Measurements from ENCODE around the gene ITPR2. TPM values are rescaled to one million over a fixed set of nuclear protein-coding genes. Genes with fewer than 3 reads are reported as not detected.

Gene ITPR2
- total RNA-seq, 1 donor from 2014 or later, result 77.9 TPM

GRCh38 chr12:26699237-26699636, 133.8 kb downstream of the ITPR2 start:
- no peak for DNase-seq
- H3K4me1 Mint-ChIP-seq (ENCODE audit: low read depth, unreplicated experiment), result peaks cover 7% of the 10 kb centered on the region
- H3K27ac Mint-ChIP-seq (ENCODE audit: unreplicated experiment), result no peak overlapping the region
- peaks cover 9% of the 10 kb centered on the region for H3K36me3 Mint-ChIP-seq (ENCODE audit: unreplicated experiment)
- no peak overlapping the region for H3K4me3 Mint-ChIP-seq (ENCODE audit: unreplicated experiment)
- H3K9me3 Mint-ChIP-seq (ENCODE audit: unreplicated experiment), result peaks cover 2% of the 10 kb centered on the region
- no peak for TF ChIP-seq CTCF (IDR thresholded peaks at IDR 0.05; ENCODE audit: partially characterized antibody, unreplicated experiment)
- H3K27me3 Mint-ChIP-seq (ENCODE audit: unreplicated experiment), result no peaks in the 10 kb centered on the region

GRCh38 chr12:26698186-26698585, 134.8 kb downstream of the ITPR2 start:
- DNase-seq, result no peak
- H3K4me1 Mint-ChIP-seq (ENCODE audit: low read depth, unreplicated experiment), result peaks cover 7% of the 10 kb centered on the region
- H3K36me3 Mint-ChIP-seq (ENCODE audit: unreplicated experiment), result peaks cover 9% of the 10 kb centered on the region
- peaks cover 2% of the 10 kb centered on the region for H3K9me3 Mint-ChIP-seq (ENCODE audit: unreplicated experiment)
- no peaks in the 10 kb centered on the region for H3K27me3 Mint-ChIP-seq (ENCODE audit: unreplicated experiment)
- no peak overlapping the region for H3K4me3 Mint-ChIP-seq (ENCODE audit: unreplicated experiment)
- TF ChIP-seq CTCF (IDR thresholded peaks at IDR 0.05; ENCODE audit: partially characterized antibody, unreplicated experiment), result no peak
- H3K27ac Mint-ChIP-seq (ENCODE audit: unreplicated experiment), result no peak overlapping the region

- Mint-ChIP-seq H3K9me3 (ENCODE audit: unreplicated experiment) (peaks cover 2% of the 10 kb centered on the region), H3K27me3 (ENCODE audit: unreplicated experiment) (no peaks in the 10 kb centered on the region), H3K27ac (ENCODE audit: unreplicated experiment) (no peak overlapping the region), H3K4me3 (ENCODE audit: unreplicated experiment) (no peak overlapping the region), H3K4me1 (ENCODE audit: low read depth, unreplicated experiment) (peaks cover 12% of the 10 kb centered on the region), H3K36me3 (ENCODE audit: unreplicated experiment) (peaks cover 9% of the 10 kb centered on the region)
- no peak for TF ChIP-seq CTCF (IDR thresholded peaks at IDR 0.05; ENCODE audit: partially characterized antibody, unreplicated experiment)
- DNase-seq, result no peak
Measured at GRCh38 chr12:26697217-26697616, 135.8 kb downstream of the ITPR2 start.

- no peak for TF ChIP-seq CTCF (IDR thresholded peaks at IDR 0.05; ENCODE audit: partially characterized antibody, unreplicated experiment)
- peaks cover 9% of the 10 kb centered on the region for H3K36me3 Mint-ChIP-seq (ENCODE audit: unreplicated experiment)
- H3K4me1 Mint-ChIP-seq (ENCODE audit: low read depth, unreplicated experiment), result peaks cover 14% of the 10 kb centered on the region
- no peak for DNase-seq
- no peaks in the 10 kb centered on the region for H3K27me3 Mint-ChIP-seq (ENCODE audit: unreplicated experiment)
- no peak overlapping the region for H3K4me3 Mint-ChIP-seq (ENCODE audit: unreplicated experiment)
- H3K27ac Mint-ChIP-seq (ENCODE audit: unreplicated experiment), result no peak overlapping the region
- peaks cover 2% of the 10 kb centered on the region for H3K9me3 Mint-ChIP-seq (ENCODE audit: unreplicated experiment)
Measured at GRCh38 chr12:26696613-26697092, 136.3 kb downstream of the ITPR2 start.

GRCh38 chr12:26696048-26696612, 136.9 kb downstream of the ITPR2 start:
- H3K9me3 Mint-ChIP-seq (ENCODE audit: unreplicated experiment), result peaks cover 2% of the 10 kb centered on the region
- no peak overlapping the region for H3K4me3 Mint-ChIP-seq (ENCODE audit: unreplicated experiment)
- no peak overlapping the region for H3K27ac Mint-ChIP-seq (ENCODE audit: unreplicated experiment)
- no peak for DNase-seq
- peaks cover 9% of the 10 kb centered on the region for H3K36me3 Mint-ChIP-seq (ENCODE audit: unreplicated experiment)
- peaks cover 16% of the 10 kb centered on the region for H3K4me1 Mint-ChIP-seq (ENCODE audit: low read depth, unreplicated experiment)
- TF ChIP-seq CTCF (IDR thresholded peaks at IDR 0.05; ENCODE audit: partially characterized antibody, unreplicated experiment), result no peak
- no peaks in the 10 kb centered on the region for H3K27me3 Mint-ChIP-seq (ENCODE audit: unreplicated experiment)

All from glutamatergic neuron (in vitro differentiated cells).